ENCODE results near the gene CDC20.

DNA sequence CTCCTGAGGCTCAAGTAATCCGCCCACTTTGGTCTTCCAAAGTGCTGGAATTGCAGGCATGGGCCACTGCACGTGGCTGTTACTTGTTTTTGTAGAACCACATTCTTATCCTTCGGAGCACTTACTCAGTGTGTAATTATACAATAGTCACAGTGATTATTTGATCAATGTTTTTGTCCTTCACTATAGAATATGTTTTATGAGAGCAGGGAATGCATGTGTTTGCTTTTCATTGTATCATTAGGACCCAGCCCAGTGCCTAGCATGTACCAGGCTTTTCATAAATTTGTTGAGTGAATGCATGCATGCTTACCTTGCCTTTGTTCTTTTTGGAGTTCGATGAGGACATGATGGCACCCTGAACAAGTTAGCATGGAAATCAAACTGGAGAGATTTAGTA lies 36.7 kb downstream of the CDC20 start:
- TF ChIP-seq, protein P1, sequence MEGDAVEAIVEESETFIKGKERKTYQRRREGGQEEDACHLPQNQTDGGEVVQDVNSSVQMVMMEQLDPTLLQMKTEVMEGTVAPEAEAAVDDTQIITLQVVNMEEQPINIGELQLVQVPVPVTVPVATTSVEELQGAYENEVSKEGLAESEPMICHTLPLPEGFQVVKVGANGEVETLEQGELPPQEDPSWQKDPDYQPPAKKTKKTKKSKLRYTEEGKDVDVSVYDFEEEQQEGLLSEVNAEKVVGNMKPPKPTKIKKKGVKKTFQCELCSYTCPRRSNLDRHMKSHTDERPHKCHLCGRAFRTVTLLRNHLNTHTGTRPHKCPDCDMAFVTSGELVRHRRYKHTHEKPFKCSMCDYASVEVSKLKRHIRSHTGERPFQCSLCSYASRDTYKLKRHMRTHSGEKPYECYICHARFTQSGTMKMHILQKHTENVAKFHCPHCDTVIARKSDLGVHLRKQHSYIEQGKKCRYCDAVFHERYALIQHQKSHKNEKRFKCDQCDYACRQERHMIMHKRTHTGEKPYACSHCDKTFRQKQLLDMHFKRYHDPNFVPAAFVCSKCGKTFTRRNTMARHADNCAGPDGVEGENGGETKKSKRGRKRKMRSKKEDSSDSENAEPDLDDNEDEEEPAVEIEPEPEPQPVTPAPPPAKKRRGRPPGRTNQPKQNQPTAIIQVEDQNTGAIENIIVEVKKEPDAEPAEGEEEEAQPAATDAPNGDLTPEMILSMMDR (IDR thresholded peaks at IDR 0.05; ENCODE audit: low read depth, low read length): no peak
- TF ChIP-seq EZH2phosphoT487 (IDR thresholded peaks at IDR 0.05; ENCODE audit: low read depth): no peak

Measured in OCI-LY3 (cell line).